ENCODE results near the gene ARPC2. TPM values are rescaled to one million over a fixed set of nuclear protein-coding genes. Genes with fewer than 3 reads are reported as not detected.

Gene ARPC2
- total and polyA plus RNA-seq, 10 of the 15 experiments (the other 5 are each of a cell fraction or from before 2014, with no cell fraction given) = 440 to 980 (median 709) TPM

DNA sequence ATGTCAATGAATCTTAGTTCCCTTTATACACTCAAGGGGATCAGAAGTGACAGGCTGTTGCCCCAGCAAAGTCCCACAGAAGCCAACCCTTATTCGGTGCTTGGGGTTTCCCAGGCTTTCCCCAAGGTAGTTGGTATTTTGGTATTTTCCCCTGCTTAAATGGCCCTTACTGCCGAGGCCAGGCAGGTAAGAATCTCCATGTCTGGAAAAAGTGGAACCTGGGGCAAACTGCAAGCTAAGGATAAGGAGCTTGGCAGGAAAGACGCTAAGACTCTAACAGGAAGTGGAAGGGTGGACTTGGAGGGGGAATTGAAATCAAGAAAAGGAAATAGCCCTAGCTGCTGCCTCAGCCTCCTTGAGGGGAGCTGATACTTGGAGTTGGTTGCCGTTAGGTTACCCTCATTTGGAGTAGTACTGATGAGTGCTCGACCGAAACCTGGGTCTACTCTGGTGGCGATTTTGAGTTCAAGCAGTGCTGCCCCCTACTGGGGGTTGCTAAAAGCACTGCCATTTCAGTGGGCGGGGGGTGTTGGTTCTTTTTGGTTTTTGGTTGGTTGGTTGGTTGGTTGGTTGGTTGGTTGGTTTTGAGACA, 40.5 kb downstream of the ARPC2 start (continued):
- TF ChIP-seq, protein P1, sequence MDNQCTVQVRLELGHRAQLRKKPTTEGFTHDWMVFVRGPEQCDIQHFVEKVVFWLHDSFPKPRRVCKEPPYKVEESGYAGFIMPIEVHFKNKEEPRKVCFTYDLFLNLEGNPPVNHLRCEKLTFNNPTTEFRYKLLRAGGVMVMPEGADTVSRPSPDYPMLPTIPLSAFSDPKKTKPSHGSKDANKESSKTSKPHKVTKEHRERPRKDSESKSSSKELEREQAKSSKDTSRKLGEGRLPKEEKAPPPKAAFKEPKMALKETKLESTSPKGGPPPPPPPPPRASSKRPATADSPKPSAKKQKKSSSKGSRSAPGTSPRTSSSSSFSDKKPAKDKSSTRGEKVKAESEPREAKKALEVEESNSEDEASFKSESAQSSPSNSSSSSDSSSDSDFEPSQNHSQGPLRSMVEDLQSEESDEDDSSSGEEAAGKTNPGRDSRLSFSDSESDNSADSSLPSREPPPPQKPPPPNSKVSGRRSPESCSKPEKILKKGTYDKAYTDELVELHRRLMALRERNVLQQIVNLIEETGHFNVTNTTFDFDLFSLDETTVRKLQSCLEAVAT (IDR thresholded peaks at IDR 0.05) = peak; percentile 21; the same call in 1 of the 2 replicates
- TF ChIP-seq MYB (IDR thresholded peaks at IDR 0.05; ENCODE audit: borderline replicate concordance, low read depth, low read length) (no peak), ETV6 (conservative IDR thresholded peaks at IDR 0.05 in 1 of 2, IDR thresholded peaks at IDR 0.05 in 1 of 2; ENCODE audit: borderline replicate concordance in 1 of 2, low read depth in 1 of 2) (peak in 1 of 2 experiments; percentile 96; a peak in 2 of 4 replicates), EED (IDR thresholded peaks at IDR 0.05; ENCODE audit: low read depth) (peak; percentile 50; the same call in 1 of the 2 replicates), JUNB (IDR thresholded peaks at IDR 0.05) (no peak), MEF2A (IDR thresholded peaks at IDR 0.05; ENCODE audit: insufficient read depth, low read depth, low read length) (no peak), NR2C1 (IDR thresholded peaks at IDR 0.05) (no peak), HDGF (IDR thresholded peaks at IDR 0.05) (0 out of 2 replicates have a peak, but pooled peaks have one; percentile 46), TBL1XR1 (IDR thresholded peaks at IDR 0.05; ENCODE audit: low read depth, low read length) (no peak), NR2C2 (IDR thresholded peaks at IDR 0.05; ENCODE audit: borderline replicate concordance, control insufficient read depth, insufficient read length, low read depth) (no peak), EGR1 (IDR thresholded peaks at IDR 0.05; ENCODE audit: borderline replicate concordance in 1 of 2, low read depth in 2 of 2, low read length in 2 of 2) (no peak), JUND (IDR thresholded peaks at IDR 0.05; ENCODE audit: low read depth, low read length) (no peak), POLR2AphosphoS2 (IDR thresholded peaks at IDR 0.05; ENCODE audit: low read depth, low read length) (no peak), RCOR1 (conservative IDR thresholded peaks at IDR 0.05; ENCODE audit: low read depth, low read length) (no peak), RUNX3 (IDR thresholded peaks at IDR 0.05; ENCODE audit: low read length) (peak; percentile 31; the same call in 1 of the 2 replicates), NFIC (IDR thresholded peaks at IDR 0.05; ENCODE audit: low read depth, low read length) (no peak), KDM1A (IDR thresholded peaks at IDR 0.05; ENCODE audit: borderline replicate concordance) (no peak), MTA2 (IDR thresholded peaks at IDR 0.05; ENCODE audit: low read depth) (0 out of 2 replicates have a peak, but pooled peaks have one; percentile 20), CREB1 (IDR thresholded peaks at IDR 0.05; ENCODE audit: low read depth) (0 out of 2 replicates have a peak, but pooled peaks have one; percentile 29), ZNF207 (IDR thresholded peaks at IDR 0.05; ENCODE audit: borderline replicate concordance) (no peak)
- TF ChIP-seq, protein P2, sequence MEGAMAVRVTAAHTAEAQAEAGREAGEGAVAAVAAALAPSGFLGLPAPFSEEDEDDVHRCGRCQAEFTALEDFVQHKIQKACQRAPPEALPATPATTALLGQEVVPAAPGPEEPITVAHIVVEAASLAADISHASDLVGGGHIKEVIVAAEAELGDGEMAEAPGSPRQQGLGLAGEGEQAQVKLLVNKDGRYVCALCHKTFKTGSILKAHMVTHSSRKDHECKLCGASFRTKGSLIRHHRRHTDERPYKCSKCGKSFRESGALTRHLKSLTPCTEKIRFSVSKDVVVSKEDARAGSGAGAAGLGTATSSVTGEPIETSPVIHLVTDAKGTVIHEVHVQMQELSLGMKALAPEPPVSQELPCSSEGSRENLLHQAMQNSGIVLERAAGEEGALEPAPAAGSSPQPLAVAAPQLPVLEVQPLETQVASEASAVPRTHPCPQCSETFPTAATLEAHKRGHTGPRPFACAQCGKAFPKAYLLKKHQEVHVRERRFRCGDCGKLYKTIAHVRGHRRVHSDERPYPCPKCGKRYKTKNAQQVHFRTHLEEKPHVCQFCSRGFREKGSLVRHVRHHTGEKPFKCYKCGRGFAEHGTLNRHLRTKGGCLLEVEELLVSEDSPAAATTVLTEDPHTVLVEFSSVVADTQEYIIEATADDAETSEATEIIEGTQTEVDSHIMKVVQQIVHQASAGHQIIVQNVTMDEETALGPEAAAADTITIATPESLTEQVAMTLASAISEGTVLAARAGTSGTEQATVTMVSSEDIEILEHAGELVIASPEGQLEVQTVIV (IDR thresholded peaks at IDR 0.05; ENCODE audit: borderline replicate concordance, partially characterized antibody) = no peak
- TF ChIP-seq, protein P3, sequence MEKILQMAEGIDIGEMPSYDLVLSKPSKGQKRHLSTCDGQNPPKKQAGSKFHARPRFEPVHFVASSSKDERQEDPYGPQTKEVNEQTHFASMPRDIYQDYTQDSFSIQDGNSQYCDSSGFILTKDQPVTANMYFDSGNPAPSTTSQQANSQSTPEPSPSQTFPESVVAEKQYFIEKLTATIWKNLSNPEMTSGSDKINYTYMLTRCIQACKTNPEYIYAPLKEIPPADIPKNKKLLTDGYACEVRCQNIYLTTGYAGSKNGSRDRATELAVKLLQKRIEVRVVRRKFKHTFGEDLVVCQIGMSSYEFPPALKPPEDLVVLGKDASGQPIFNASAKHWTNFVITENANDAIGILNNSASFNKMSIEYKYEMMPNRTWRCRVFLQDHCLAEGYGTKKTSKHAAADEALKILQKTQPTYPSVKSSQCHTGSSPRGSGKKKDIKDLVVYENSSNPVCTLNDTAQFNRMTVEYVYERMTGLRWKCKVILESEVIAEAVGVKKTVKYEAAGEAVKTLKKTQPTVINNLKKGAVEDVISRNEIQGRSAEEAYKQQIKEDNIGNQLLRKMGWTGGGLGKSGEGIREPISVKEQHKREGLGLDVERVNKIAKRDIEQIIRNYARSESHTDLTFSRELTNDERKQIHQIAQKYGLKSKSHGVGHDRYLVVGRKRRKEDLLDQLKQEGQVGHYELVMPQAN (conservative IDR thresholded peaks at IDR 0.05) = no peak
- TF ChIP-seq, protein P4, sequence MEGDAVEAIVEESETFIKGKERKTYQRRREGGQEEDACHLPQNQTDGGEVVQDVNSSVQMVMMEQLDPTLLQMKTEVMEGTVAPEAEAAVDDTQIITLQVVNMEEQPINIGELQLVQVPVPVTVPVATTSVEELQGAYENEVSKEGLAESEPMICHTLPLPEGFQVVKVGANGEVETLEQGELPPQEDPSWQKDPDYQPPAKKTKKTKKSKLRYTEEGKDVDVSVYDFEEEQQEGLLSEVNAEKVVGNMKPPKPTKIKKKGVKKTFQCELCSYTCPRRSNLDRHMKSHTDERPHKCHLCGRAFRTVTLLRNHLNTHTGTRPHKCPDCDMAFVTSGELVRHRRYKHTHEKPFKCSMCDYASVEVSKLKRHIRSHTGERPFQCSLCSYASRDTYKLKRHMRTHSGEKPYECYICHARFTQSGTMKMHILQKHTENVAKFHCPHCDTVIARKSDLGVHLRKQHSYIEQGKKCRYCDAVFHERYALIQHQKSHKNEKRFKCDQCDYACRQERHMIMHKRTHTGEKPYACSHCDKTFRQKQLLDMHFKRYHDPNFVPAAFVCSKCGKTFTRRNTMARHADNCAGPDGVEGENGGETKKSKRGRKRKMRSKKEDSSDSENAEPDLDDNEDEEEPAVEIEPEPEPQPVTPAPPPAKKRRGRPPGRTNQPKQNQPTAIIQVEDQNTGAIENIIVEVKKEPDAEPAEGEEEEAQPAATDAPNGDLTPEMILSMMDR (IDR thresholded peaks at IDR 0.05 in 2 of 3, conservative IDR thresholded peaks at IDR 0.05 in 1 of 3; ENCODE audit: control insufficient read depth in 2 of 3, extremely low read depth in 1 of 3, insufficient read depth in 1 of 3, low read depth in 3 of 3, low read length in 3 of 3) = peak; percentile 58 to 77 (median 76)

Data from GM12878 (cell line).